ENCODE data around the gene GNG8. TPM values are rescaled to one million over a fixed set of nuclear protein-coding genes. Genes with fewer than 3 reads are reported as not detected.

GNG8 gene
- total RNA-seq, 6 experiments from 2014 or later: not detected

DNA sequence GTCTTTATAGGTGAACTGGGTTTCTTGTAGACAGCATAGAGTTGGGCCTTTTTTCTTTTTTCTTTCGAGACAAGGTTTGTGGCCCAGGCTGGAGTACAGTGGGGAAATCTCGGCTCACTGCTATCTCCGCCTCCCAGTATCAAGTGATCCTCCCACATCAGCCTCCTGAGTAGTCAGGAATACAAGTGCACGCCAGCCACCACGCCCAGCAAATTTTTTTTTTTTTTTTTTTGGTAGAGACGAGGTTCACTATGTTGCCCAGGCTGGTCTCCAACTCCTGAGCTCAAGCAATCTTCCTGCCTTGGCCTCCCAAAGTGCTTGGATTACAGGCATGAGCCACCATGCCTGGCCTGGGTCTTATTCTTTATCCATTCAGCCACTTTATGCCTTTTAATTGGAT, 40.0 kb downstream of the GNG8 start:
- Histone ChIP-seq H3K27ac (no peak overlapping the region), H3K9me3 (no peaks in the 10 kb centered on the region), H3K36me3 (no peaks in the 10 kb centered on the region), H3K27me3 (no peaks in the 10 kb centered on the region), H3K4me1 (peaks cover 0 to 2% (median 0%) of the 10 kb centered on the region in 4 donors), H3K4me3 (no peak overlapping the region)
- TF ChIP-seq, protein P1, sequence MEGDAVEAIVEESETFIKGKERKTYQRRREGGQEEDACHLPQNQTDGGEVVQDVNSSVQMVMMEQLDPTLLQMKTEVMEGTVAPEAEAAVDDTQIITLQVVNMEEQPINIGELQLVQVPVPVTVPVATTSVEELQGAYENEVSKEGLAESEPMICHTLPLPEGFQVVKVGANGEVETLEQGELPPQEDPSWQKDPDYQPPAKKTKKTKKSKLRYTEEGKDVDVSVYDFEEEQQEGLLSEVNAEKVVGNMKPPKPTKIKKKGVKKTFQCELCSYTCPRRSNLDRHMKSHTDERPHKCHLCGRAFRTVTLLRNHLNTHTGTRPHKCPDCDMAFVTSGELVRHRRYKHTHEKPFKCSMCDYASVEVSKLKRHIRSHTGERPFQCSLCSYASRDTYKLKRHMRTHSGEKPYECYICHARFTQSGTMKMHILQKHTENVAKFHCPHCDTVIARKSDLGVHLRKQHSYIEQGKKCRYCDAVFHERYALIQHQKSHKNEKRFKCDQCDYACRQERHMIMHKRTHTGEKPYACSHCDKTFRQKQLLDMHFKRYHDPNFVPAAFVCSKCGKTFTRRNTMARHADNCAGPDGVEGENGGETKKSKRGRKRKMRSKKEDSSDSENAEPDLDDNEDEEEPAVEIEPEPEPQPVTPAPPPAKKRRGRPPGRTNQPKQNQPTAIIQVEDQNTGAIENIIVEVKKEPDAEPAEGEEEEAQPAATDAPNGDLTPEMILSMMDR (IDR thresholded peaks at IDR 0.05): no peak
- TF ChIP-seq POLR2A (IDR thresholded peaks at IDR 0.05): no peak
- ATAC-seq (no peak), DNase-seq (no peak)
- intact Hi-C loops (cut with DNase I): no loop called here
- WGBS (ENCODE audit: insufficient coverage, low coverage, low lambda C conversion rate, missing lambda C conversion rate): 81% methylated on average over 6 of the region's 6 CpGs

DNA sequence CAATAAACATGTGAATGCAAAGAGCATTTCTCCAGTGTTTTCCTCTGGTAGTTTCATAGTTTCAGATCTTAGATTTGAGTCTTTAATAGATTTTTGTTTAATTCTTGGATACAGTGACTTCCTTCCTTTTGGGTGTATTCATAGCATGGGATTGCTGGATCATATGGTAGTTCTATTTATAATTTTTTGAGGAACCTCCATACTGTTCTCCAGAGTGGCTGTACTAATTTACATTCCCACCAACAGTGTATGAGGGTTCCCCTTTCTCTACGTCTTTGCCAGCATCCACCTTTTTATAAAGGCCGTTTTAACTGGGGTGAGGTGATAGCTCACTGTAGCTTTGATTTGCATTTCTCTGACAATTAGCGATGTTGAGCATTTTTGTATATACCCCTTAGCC, 44.1 kb downstream of the GNG8 start:
- Histone ChIP-seq H3K36me3 (no peaks in the 10 kb centered on the region), H3K27ac (no peak overlapping the region), H3K4me3 (no peak overlapping the region), H3K27me3 (no peaks in the 10 kb centered on the region), H3K9me3 (no peaks in the 10 kb centered on the region), H3K4me1 (peaks cover 0 to 2% (median 0%) of the 10 kb centered on the region in 4 donors)
- WGBS (ENCODE audit: insufficient coverage, low coverage, low lambda C conversion rate, missing lambda C conversion rate): 67% methylated on average over 3 of the region's 3 CpGs
- intact Hi-C loops (cut with DNase I): no loop called here
- no peak for DNase-seq
- no peak for ATAC-seq
- TF ChIP-seq, protein P1 (IDR thresholded peaks at IDR 0.05): no peak
- TF ChIP-seq POLR2A (IDR thresholded peaks at IDR 0.05): no peak

DNA sequence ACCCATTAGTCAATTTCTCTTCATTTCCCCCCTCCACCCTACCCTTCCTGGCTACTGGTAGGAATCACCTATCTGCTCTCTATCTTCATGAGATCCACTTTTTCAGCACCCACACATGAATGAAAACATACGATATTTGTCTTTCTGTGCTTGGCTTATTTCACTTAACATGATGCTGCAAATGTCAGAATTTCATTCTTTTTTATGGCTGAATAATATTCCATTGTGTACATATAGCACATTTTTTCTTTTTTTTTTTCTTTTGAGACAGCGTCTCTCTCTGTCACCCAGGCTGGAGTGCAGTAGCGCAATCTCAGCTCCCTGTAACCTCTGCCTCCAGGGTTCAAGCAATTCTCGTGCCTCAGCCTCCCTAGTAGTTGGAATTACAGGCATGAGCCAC, 44.7 kb downstream of the GNG8 start:
- no peak for ATAC-seq
- Histone ChIP-seq H3K36me3 (no peaks in the 10 kb centered on the region), H3K27ac (no peak overlapping the region), H3K27me3 (no peaks in the 10 kb centered on the region), H3K4me1 (peaks cover 0 to 2% (median 0%) of the 10 kb centered on the region in 4 donors), H3K4me3 (no peak overlapping the region), H3K9me3 (no peaks in the 10 kb centered on the region)
- 96% methylated on average over 3 of the region's 4 CpGs for WGBS (ENCODE audit: insufficient coverage, low coverage, low lambda C conversion rate, missing lambda C conversion rate)
- DNase-seq: no peak
- intact Hi-C loops (cut with DNase I): no loop called here
- TF ChIP-seq, protein P1 (IDR thresholded peaks at IDR 0.05): no peak
- TF ChIP-seq POLR2A (IDR thresholded peaks at IDR 0.05): no peak

DNA sequence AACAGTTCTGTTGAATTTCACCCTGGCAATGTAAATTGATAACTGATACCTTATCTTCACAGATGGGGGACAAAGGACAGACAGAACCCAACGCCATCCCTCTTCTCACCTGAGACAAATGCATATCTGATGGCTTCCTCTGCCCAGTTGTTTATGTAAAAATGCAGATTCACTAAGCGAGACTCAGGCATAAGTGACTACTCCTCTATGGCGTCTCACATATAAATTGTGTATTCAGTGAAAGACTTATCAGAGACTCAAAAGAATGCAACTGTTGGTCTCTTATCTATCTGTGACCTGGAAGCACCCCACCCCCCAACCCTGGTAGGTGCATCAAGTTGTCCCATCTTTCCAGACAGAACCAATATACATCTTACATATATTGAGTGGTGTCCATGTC, 48.1 kb downstream of the GNG8 start:
- Histone ChIP-seq H3K9me3 (no peaks in the 10 kb centered on the region), H3K4me3 (no peak overlapping the region), H3K36me3 (no peaks in the 10 kb centered on the region), H3K4me1 (no peaks in the 10 kb centered on the region), H3K27ac (no peak overlapping the region), H3K27me3 (no peaks in the 10 kb centered on the region)
- intact Hi-C loops (cut with DNase I): no loop called here
- ATAC-seq (no peak), DNase-seq (no peak)
- TF ChIP-seq, protein P1 (IDR thresholded peaks at IDR 0.05): no peak
- no peak for TF ChIP-seq POLR2A (IDR thresholded peaks at IDR 0.05)
- 90% methylated on average over 3 of the region's 3 CpGs for WGBS (ENCODE audit: insufficient coverage, low coverage, low lambda C conversion rate, missing lambda C conversion rate)

DNA sequence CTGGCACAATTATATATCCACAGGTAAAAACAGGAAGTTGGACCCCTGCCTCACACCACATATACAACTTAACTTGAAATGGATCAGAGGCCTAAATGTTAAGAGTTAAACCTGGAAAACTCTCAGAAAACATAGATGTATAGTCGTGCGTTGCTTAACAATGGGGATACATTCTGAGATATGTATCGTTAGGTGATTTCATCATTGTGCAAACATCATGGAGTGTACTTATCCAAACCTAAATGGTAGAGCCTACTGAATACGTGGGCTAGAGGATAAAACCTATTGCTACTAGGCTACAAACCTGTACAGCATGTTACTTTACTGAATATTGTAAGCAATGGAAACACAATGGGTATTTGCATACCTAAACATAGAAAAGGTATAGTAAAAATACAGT, 49.7 kb downstream of the GNG8 start:
- no peak for TF ChIP-seq POLR2A (IDR thresholded peaks at IDR 0.05)
- TF ChIP-seq, protein P1 (IDR thresholded peaks at IDR 0.05): no peak
- no peaks in the 10 kb centered on the region for H3K4me1 ChIP-seq
- no peak for ATAC-seq
- 78% methylated on average over 4 of the region's 4 CpGs for WGBS (ENCODE audit: insufficient coverage, low coverage, low lambda C conversion rate, missing lambda C conversion rate)
- no peaks in the 10 kb centered on the region for H3K9me3 ChIP-seq
- DNase-seq: no peak
- intact Hi-C loops (cut with DNase I): no loop called here
- H3K36me3 ChIP-seq: no peaks in the 10 kb centered on the region
- H3K27ac ChIP-seq: no peak overlapping the region
- no peak overlapping the region for H3K4me3 ChIP-seq
- H3K27me3 ChIP-seq: no peaks in the 10 kb centered on the region
